Vagina (tissue), 2 donors: Measurements from ENCODE around the gene TIMM10B. TPM values are rescaled to one million over a fixed set of nuclear protein-coding genes. Genes with fewer than 3 reads are reported as not detected.
"Not testable (repeated sequence)": the region's sequence is repeated elsewhere in the genome, so short reads cannot be mapped to it uniquely, and the experiment has no call there.

Source experiments
- DNase-seq, 2 donors: peaks; one replicate each; pipeline ENCODE4 v3.0.0-alpha.2; 2017; ENCODE audit errors: extremely low spot score in 2 of 2
- H3K27ac ChIP-seq: fragments of 200-600 bp; sonication (generic); one replicate; pipeline ENCODE4 v1.5.1; 2019
- H3K27me3 ChIP-seq: fragments of 200-600 bp; sonication (generic); one replicate; pipeline ENCODE4 v1.5.1; 2019
- H3K36me3 ChIP-seq, 2 donors: fragments of 200-600 bp; sonication (generic); one replicate each; pipeline ENCODE4 v1.5.1; 2017 to 2019
- H3K4me1 ChIP-seq: fragments of 200-600 bp; sonication (generic); one replicate; pipeline ENCODE4 v1.5.1; 2019
- H3K4me3 ChIP-seq, 2 donors: fragments of 200-600 bp; sonication (generic); 1 replicate in 1 of 2; 2 replicates in 1 of 2; pipeline ENCODE4 v1.5.1; 2016 to 2019
- H3K9me3 ChIP-seq: fragments of 200-600 bp; sonication (generic); one replicate; pipeline ENCODE4 v1.5.1; 2019
- POLR2A ChIP-seq, 2 donors: fragments of 450-650 bp; IDR thresholded peaks; one replicate each; pipeline ENCODE4 v1.6.1; 2017; ENCODE audit warnings: antibody characterized with exemption in 2 of 2, mild to moderate bottlenecking in 2 of 2, moderate library complexity in 2 of 2
- POLR2AphosphoS5 ChIP-seq, 2 donors: sonication (generic); formaldehyde crosslinking; IDR thresholded peaks; one replicate each; pipeline ENCODE4 v1.9.0; 2017; ENCODE audit warnings: antibody characterized with exemption in 2 of 2, mild to moderate bottlenecking in 2 of 2, low read depth in 1 of 2; ENCODE audit not compliant: insufficient read depth in 1 of 2
- intact Hi-C: fragments of 100-400 bp; cut with DNase I; formaldehyde crosslinking; loops from one replicate; pipeline ENCODE4 v1.15.1; 2023
- total RNA-seq: library from RNA; depleted of rRNA; stranded (reverse); fragments of >200 nt; gene quantifications from one replicate; pipeline ENCODE4 v1.2.3, GENCODE V29; 2016
- TF ChIP-seq, protein P1 (sequence below), 3 experiments: fragments of 450-650 bp in 2 of 3; fragments of 200-600 bp in 1 of 3; sonication (generic) in 1 of 3; IDR thresholded peaks; one replicate each; pipeline ENCODE4 v1.5.1; 2017 to 2019; ENCODE audit warnings: antibody characterized with exemption in 3 of 3, mild to moderate bottlenecking in 2 of 3, moderate library complexity in 2 of 3

Gene TIMM10B
- total RNA-seq, 1 donor from 2014 or later = 98.7 TPM

DNA sequence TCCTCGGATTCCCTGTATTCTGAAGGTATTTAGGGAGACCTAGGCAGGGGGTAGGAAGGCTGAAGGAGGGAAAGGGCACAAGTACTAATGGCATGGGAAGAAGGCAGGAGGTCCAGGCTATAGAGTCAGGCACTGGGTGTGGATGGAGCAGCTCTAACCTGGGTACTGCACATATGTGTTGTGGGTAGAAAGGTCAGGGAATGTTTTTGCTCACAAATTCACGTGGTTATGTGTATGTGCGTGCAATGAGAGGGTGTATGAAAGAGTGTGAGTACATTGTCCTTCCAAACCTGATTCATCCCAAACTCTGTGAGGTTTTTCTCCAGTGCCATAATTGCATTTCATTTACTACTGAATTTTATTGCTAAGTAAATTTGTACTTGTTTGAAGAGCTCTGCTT is 39.0 kb downstream of the TIMM10B start:
- intact Hi-C loops = no loop called here
- DNase-seq = no peak
- no peak for TF ChIP-seq POLR2AphosphoS5 (IDR thresholded peaks at IDR 0.05; ENCODE audit: insufficient read depth in 1 of 2, low read depth in 1 of 2)
- Histone ChIP-seq H3K36me3 (peaks cover 0 to 5% of the 10 kb centered on the region in 2 donors), H3K9me3 (no peaks in the 10 kb centered on the region), H3K4me3 (no peak overlapping the region), H3K27ac (no peak overlapping the region), H3K27me3 (no peaks in the 10 kb centered on the region), H3K4me1 (no peaks in the 10 kb centered on the region)

DNA sequence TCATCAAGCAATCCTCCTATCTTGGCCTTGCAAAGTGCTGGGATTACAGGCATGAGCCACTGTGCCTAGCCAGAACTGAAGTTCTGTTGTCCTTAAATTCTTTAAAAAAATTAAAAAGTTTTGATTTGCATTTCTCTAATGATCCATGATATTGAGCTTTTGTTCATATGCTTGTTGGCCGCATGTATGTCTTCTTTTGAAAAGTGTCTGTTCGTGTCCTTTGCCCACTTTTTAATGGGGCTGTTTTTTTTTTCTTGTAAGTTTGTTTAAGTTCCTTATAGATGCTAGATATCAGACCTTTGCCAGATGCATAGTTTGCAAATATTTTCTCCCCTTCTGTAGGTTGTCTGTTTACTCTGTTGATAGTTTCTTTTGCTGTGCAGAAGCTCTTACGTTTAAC is 40.6 kb downstream of the TIMM10B start:
- intact Hi-C loops = not testable (repeated sequence)

DNA sequence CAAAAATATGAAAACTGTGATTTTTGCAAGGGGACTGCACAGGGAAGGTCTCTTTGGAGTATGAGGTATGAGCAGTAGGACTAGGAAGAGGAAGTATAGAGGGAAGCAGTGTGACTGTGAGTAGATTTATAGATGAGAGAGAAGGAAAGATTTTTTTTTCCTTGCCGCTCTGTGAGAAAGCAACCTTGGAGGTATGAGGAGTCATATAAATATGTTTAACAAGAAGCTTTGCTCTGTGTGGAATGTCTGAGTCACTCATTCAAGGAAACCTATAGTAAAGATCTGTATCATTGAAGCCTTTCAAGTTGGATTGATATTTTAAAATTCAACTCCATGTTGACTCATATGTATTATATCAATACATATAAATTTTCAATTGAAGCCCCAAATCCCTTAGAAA is 42.0 kb downstream of the TIMM10B start:
- H3K27ac ChIP-seq = no peak overlapping the region
- H3K36me3 ChIP-seq = peaks cover 0 to 5% of the 10 kb centered on the region in 2 donors
- intact Hi-C loops = no loop called here
- no peak for TF ChIP-seq POLR2AphosphoS5 (IDR thresholded peaks at IDR 0.05; ENCODE audit: insufficient read depth in 1 of 2, low read depth in 1 of 2)
- TF ChIP-seq, protein P1, sequence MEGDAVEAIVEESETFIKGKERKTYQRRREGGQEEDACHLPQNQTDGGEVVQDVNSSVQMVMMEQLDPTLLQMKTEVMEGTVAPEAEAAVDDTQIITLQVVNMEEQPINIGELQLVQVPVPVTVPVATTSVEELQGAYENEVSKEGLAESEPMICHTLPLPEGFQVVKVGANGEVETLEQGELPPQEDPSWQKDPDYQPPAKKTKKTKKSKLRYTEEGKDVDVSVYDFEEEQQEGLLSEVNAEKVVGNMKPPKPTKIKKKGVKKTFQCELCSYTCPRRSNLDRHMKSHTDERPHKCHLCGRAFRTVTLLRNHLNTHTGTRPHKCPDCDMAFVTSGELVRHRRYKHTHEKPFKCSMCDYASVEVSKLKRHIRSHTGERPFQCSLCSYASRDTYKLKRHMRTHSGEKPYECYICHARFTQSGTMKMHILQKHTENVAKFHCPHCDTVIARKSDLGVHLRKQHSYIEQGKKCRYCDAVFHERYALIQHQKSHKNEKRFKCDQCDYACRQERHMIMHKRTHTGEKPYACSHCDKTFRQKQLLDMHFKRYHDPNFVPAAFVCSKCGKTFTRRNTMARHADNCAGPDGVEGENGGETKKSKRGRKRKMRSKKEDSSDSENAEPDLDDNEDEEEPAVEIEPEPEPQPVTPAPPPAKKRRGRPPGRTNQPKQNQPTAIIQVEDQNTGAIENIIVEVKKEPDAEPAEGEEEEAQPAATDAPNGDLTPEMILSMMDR (IDR thresholded peaks at IDR 0.05) = no peak
- TF ChIP-seq POLR2A (IDR thresholded peaks at IDR 0.05) = no peak
- H3K4me3 ChIP-seq = no peak overlapping the region
- no peaks in the 10 kb centered on the region for H3K4me1 ChIP-seq
- no peaks in the 10 kb centered on the region for H3K27me3 ChIP-seq
- no peak for DNase-seq
- H3K9me3 ChIP-seq = no peaks in the 10 kb centered on the region

More for the DNA sequence above, 40.6 kb downstream of the TIMM10B start:
- not testable (repeated sequence) for H3K4me1 ChIP-seq, H3K27me3 ChIP-seq, H3K27ac ChIP-seq, H3K4me3 ChIP-seq, H3K36me3 ChIP-seq, H3K9me3 ChIP-seq, DNase-seq

DNA sequence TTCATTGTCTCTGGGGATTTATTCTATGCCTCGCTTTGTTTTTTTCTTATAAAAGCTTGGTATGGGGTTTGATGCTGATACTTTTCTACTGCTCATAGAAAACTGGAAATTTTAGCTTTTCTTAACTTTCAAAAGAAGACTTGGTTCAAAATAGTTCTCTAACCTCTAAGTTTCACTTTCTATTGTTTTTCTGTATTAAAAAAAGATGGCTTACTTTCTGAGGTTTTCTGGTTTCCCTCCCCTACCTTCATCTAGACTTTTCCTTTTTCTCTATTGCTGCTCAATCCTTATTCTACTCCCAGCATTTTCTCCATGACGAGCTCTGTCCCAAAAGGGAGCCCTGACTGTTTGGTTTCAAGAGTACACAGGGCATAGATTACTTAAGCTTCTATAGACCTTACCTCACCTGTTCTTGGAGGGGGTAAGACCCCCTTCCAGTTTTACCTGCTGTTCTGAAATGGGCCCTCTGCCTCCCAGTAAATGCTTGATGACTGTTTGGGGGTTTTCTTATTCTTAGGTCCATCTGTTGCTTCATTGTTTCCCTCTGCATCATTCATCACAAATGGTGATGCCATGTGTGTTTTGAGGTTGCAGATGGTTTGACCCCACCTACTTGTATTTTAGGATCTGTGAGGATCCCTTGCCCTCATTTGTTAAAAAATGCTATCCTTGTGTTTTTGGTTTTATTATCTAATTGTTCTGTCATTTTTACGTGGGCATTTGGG is 45.3 kb downstream of the TIMM10B start:
- Histone ChIP-seq H3K27ac (no peak overlapping the region), H3K27me3 (no peaks in the 10 kb centered on the region), H3K36me3 (peaks cover 0 to 6% of the 10 kb centered on the region in 2 donors), H3K4me1 (no peaks in the 10 kb centered on the region), H3K9me3 (no peaks in the 10 kb centered on the region), H3K4me3 (no peak overlapping the region)
- intact Hi-C loops = no loop called here
- no peak for DNase-seq
- no peak for TF ChIP-seq POLR2AphosphoS5 (IDR thresholded peaks at IDR 0.05; ENCODE audit: insufficient read depth in 1 of 2, low read depth in 1 of 2)
- no peak for TF ChIP-seq POLR2A (IDR thresholded peaks at IDR 0.05)

DNA sequence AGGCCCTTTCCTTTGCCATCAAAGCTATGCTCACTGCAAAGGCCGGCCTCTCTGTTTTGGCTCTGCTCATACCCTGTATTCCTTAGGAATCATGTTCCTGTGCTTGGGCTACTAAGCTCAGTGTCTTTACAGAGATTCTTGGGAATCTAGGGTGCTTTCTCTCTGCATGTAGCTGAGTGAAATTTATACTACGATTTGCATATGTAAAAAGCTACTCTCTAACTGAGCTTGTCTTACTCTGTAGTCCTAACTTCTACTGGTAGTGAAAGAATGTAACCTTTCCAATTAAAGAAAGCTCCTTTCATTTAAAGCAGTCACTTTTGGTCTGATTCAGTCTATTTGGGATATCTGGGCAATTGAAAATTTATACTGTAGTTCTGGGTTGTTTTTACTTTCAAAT is 48.0 kb downstream of the TIMM10B start:
- no peak for DNase-seq
- intact Hi-C loops = no loop called here
- H3K27ac ChIP-seq = no peak overlapping the region

DNA sequence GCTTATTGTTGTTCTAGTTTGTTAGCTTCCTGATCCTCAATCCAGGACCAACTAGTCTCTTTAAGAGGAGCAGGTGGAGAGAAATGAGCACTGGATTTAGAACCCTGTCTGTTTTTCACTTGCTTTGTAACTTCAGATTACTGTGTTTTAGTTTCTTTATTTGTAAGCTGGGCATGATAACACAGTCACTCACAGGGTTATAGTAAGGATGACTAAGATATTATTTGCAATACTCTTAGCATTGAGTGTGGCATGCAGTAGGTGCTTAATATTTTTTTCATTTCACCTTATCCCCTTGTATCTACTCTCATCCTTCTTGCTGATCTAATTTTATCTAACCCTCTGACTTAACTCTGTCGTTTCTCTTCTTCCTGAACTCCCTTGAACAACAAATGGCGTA is 49.5 kb downstream of the TIMM10B start:
- intact Hi-C loops = loop anchor here (5.0 kb wide), 1 partner anchor 166 kb away; no protein-coding TSS in a partner anchor
- TF ChIP-seq POLR2A (IDR thresholded peaks at IDR 0.05) = no peak
- TF ChIP-seq POLR2AphosphoS5 (IDR thresholded peaks at IDR 0.05; ENCODE audit: insufficient read depth in 1 of 2, low read depth in 1 of 2) = no peak
- TF ChIP-seq, protein P1 (IDR thresholded peaks at IDR 0.05) = no peak

More for the DNA sequence above, 48.0 kb downstream of the TIMM10B start:
- no peak overlapping the region for H3K4me3 ChIP-seq
- H3K27me3 ChIP-seq = no peaks in the 10 kb centered on the region
- H3K9me3 ChIP-seq = no peaks in the 10 kb centered on the region
- peaks cover 0 to 6% of the 10 kb centered on the region in 2 donors for H3K36me3 ChIP-seq
- TF ChIP-seq POLR2A (IDR thresholded peaks at IDR 0.05) (no peak), POLR2AphosphoS5 (IDR thresholded peaks at IDR 0.05; ENCODE audit: insufficient read depth in 1 of 2, low read depth in 1 of 2) (no peak)
- TF ChIP-seq, protein P1 (IDR thresholded peaks at IDR 0.05) = no peak
- no peaks in the 10 kb centered on the region for H3K4me1 ChIP-seq

More for the DNA sequence above, 49.5 kb downstream of the TIMM10B start:
- no peak for DNase-seq
- H3K27ac ChIP-seq = no peak overlapping the region
- no peaks in the 10 kb centered on the region for H3K4me1 ChIP-seq
- H3K9me3 ChIP-seq = no peaks in the 10 kb centered on the region
- no peak overlapping the region for H3K4me3 ChIP-seq
- no peaks in the 10 kb centered on the region for H3K27me3 ChIP-seq
- H3K36me3 ChIP-seq = peaks cover 0 to 6% of the 10 kb centered on the region in 2 donors
